Adipocyte (in vitro differentiated cells): ENCODE results near the gene GNB5.

Experiments used
- DNase-seq: peaks from one replicate; pipeline ENCODE4 v3.0.0-alpha.2; 2015; ENCODE audit warnings: low read depth
- H3K27me3 ChIP-seq: replicated peaks from 2 replicates; pipeline ENCODE4 v1.7.0; 2013; ENCODE audit warnings: mild to moderate bottlenecking, low read length, moderate library complexity; ENCODE audit not compliant: control insufficient read depth, insufficient read depth
- H3K36me3 ChIP-seq: 2 replicates; pipeline ENCODE4 v1.7.0; 2013; ENCODE audit warnings: low read length, mild to moderate bottlenecking, moderate library complexity; ENCODE audit not compliant: control insufficient read depth, insufficient read depth, severe bottlenecking
- H3K4me1 ChIP-seq: 2 replicates; pipeline ENCODE4 v1.7.0; 2013; ENCODE audit warnings: mild to moderate bottlenecking, low read length, moderate library complexity; ENCODE audit not compliant: control insufficient read depth, insufficient read depth
- H3K4me3 ChIP-seq: 2 replicates; pipeline ENCODE4 v1.7.0; 2013; ENCODE audit warnings: mild to moderate bottlenecking, low read length, moderate library complexity
- H3K9ac ChIP-seq: 2 replicates; pipeline ENCODE4 v1.7.0; 2013; ENCODE audit warnings: mild to moderate bottlenecking, low read length, moderate library complexity
- H3K9me3 ChIP-seq: 2 replicates; pipeline ENCODE4 v1.7.0; 2013; ENCODE audit warnings: mild to moderate bottlenecking, low read length, moderate library complexity; ENCODE audit not compliant: control insufficient read depth

The GNB5 gene

DNA sequence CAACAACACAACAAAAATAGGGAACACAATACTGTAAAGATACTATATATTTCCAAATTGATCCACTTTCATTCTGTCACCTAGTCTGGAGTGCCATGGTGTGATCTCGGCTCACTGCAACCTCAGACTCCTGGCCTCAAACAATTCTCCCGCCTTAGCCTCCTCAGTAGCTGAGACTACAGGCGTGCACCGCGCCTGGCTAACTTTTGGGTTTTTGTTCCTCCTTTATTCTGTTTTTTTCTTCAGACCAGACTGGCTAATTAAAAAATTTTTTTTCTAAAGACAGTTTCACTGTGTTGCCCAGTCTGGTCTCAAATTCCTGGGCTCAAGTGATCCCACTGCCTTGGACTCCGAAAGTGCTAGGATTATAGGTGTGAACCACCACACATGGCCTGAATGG is 84.0 kb downstream of the GNB5 start:
- Histone ChIP-seq H3K36me3 (no peaks in the 10 kb centered on the region), H3K9ac (no peak overlapping the region), H3K27me3 (peaks cover 7% of the 10 kb centered on the region), H3K9me3 (no peaks in the 10 kb centered on the region), H3K4me3 (no peak overlapping the region), H3K4me1 (peaks cover 34% of the 10 kb centered on the region)
- DNase-seq: no peak

DNA sequence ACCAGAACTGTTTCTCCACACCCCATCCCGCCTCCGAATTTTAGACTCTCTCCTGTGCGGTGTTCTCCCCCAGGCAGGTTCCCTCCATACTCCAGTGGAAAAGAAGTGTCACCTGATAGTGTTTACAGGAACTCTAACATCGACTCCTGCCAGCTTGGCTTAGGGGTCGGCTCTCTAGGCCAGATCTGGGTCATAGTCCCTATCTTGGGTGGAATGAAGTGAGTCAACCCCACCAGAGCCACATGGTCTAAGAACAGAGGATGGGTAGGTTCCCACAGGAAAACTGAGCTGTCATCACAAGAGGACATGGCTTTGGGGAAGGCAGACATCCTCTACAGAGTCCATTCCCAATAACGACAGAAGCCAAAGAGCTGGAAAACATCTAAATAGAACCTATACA is 84.6 kb downstream of the GNB5 start:
- Histone ChIP-seq H3K9me3 (no peaks in the 10 kb centered on the region), H3K36me3 (no peaks in the 10 kb centered on the region), H3K27me3 (peaks cover 5% of the 10 kb centered on the region), H3K4me1 (peaks cover 34% of the 10 kb centered on the region), H3K9ac (no peak overlapping the region), H3K4me3 (no peak overlapping the region)
- no peak for DNase-seq

DNA sequence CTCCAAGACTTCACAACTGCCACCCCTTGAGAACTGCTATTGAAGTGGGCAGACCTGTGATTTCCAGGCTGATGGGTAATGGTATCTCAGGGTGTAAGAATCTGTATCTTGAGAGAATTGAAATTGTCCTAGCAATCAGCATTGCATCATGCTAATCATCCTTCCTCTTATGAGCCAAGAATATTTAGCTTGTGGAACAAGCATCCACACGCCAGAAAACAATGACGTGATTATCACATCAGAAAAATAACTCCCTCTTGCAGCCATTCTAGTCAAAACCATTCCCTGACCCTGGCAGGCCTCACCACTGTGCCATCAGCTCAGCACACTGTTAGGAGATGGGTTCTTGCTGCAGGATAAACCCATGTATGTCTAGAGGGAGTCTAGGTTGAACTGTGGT is 85.3 kb downstream of the GNB5 start:
- no peak overlapping the region for H3K4me3 ChIP-seq
- H3K36me3 ChIP-seq: no peaks in the 10 kb centered on the region
- DNase-seq: no peak
- no peaks in the 10 kb centered on the region for H3K27me3 ChIP-seq
- no peaks in the 10 kb centered on the region for H3K9me3 ChIP-seq
- peaks cover 34% of the 10 kb centered on the region for H3K4me1 ChIP-seq
- H3K9ac ChIP-seq: no peak overlapping the region

DNA sequence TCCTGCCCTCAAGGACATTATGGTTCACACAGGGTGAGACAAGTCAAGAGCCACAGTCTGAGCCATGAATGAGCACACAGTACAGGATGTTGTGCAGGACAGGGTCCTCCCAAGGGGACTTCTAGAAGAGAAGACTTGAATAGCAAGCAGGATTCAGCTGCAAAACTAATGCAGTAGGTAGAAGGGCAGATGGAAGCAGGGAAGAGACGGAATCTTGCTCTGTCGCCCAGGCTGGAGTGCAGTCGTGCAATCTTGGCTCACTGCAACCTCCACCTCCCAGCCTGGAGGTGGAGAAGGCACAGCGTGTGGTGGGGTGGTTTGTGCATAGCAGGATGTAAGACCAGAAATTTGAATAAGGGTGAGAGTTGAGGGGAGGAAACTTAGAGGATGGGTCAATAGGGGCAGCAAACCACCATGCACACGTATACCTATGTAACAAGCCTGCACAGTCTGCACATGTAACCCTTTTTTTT is 86.6 kb downstream of the GNB5 start:
- Histone ChIP-seq H3K4me1 (peaks cover 32% of the 10 kb centered on the region), H3K27me3 (no peaks in the 10 kb centered on the region), H3K9me3 (no peaks in the 10 kb centered on the region), H3K9ac (no peak overlapping the region), H3K36me3 (no peaks in the 10 kb centered on the region), H3K4me3 (no peak overlapping the region)
- no peak for DNase-seq

DNA sequence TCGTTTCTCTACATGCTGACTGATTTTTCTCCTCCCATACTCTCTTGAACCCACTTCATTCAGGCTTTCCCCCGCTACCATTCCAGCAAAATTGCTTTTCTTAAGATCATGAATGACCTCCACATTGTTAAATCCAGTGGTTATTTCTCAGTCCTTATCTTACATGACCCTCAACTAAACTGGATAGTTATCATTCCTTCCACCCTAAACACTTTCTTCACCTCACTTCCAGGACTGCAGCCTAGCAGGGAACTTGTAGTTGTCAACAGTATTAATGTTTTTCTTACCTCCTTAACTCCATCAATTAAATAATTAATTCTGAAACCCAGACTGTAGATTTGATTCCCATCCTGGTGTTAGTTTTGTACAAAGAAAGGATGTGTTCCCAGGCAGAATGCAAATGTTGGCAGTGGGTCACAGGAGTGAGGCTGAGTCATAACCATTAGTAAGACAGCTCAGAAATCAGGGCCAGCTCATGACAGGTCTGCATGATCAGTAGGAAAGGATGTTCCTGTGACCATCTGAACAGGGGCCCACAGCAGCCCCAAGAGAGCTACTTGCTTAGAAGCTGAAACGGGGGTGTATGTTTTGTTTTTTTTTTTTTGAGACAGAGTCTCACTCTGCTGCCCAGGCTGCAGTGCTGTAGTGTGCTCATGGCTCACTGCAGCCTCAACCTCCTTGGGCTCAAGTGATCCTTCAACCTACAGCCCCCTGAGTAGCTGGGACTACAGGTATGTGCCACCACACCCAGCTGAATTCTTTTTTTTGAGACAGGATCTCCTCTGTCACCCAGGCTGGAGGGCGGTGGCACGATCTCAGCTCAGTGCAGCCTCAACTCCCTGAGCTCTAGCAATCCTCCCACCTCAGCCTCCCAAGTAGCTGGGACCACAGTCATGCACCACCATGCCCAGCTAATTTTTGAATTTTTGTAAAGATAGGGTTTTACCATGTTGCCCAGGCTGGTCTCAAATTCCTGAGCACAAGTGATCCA is 87.7 kb downstream of the GNB5 start:
- Histone ChIP-seq H3K36me3 (no peaks in the 10 kb centered on the region), H3K4me1 (peaks cover 23% of the 10 kb centered on the region), H3K9ac (no peak overlapping the region), H3K27me3 (no peaks in the 10 kb centered on the region), H3K4me3 (no peak overlapping the region), H3K9me3 (no peaks in the 10 kb centered on the region)
- DNase-seq: peak; percentile 89

DNA sequence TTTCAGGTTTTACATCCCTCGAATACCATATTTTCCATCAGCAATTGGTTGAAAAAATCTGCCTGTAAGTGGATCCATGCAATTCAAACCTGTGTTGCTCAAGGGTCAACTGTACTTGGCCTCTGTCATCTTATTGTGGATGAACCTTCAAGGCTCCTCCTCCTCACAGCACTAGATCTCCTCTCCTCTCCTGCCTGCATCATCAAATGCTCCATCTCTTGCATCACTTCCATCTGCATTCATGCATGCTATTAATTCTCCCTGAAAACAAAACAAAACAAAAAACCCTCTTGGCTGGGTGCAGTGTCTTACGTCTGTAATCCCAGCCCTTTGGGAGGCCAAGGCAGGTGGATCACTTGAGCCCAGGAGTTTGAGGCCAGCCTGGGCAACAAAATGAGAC is 88.7 kb downstream of the GNB5 start:
- H3K4me1 ChIP-seq: peaks cover 23% of the 10 kb centered on the region
- H3K9me3 ChIP-seq: no peaks in the 10 kb centered on the region
- H3K36me3 ChIP-seq: no peaks in the 10 kb centered on the region
- DNase-seq: peak; percentile 86
- H3K9ac ChIP-seq: no peak overlapping the region
- no peaks in the 10 kb centered on the region for H3K27me3 ChIP-seq
- no peak overlapping the region for H3K4me3 ChIP-seq

DNA sequence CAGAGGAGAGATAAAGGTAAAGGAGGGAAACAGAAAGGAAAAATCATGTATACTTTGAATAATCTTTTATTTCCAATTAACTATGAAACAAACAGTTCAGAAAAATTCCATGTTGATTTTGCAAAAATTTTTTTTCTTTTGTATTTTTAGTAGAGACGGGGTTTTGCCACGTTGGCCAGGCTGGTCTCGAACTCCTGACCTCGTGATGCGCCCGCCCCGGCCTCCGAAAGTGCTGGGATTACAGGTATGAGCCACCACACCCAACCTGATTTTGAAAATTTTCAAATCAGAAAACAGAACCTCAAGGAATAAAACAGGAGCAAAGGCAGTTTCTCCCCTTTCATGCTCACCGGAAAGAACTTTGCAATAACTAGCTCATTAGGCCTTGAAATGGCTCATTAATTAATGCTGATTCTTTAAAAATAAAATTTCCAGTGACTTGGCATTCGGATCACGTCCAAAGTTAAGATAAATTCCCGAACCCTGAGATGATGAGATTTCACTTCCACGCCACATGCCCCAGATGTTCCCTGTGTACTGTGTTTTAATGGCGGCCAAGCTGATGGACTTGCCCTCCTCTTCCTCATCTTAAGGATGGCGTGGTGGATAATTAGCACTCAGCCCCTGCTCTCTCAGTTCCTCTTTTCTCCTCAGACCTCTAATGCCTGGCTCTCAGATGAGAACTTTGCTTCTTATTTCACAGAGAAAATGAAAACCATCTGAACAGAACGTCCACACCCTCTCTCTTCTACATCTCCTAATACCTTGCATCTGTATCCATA is 89.5 kb downstream of the GNB5 start:
- Histone ChIP-seq H3K36me3 (no peaks in the 10 kb centered on the region), H3K4me1 (peaks cover 29% of the 10 kb centered on the region), H3K9me3 (no peaks in the 10 kb centered on the region), H3K27me3 (no peaks in the 10 kb centered on the region), H3K9ac (no peak overlapping the region), H3K4me3 (no peak overlapping the region)
- DNase-seq: peak; percentile 28

DNA sequence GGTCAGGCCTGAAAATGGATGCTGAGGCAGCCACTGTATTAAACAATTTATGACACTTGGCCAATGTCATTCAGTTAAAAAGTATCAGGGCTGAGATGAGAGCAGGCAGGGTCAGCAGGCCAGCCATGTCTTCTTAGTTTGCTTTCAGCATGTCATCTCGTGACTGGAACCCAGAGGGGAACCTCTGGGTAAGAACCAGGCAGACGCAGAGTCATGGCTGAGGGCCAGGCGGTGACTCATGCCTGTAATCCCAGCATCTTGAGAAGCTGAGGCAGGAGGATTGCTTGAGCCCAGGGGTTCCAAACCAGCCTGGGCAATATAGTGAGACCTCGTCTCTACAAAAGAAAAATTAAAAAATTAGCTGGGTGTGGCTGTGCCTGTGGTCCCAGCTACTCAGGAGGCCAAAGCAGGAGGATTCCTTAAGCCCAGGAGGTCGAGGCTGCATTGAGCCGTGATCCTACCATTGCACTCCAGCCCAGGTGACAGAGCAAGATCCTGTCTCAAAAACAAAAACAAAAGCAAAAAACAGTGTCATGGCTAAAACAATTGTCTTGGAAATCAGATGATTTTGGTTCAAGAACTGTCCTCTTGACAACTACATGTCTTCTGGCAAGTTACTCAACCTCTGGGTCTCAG is 90.3 kb downstream of the GNB5 start:
- H3K9me3 ChIP-seq: no peaks in the 10 kb centered on the region
- H3K4me3 ChIP-seq: no peak overlapping the region
- peak; percentile 87 for DNase-seq
- no peaks in the 10 kb centered on the region for H3K36me3 ChIP-seq
- H3K4me1 ChIP-seq: peaks cover 31% of the 10 kb centered on the region
- H3K9ac ChIP-seq: no peak overlapping the region
- no peaks in the 10 kb centered on the region for H3K27me3 ChIP-seq

DNA sequence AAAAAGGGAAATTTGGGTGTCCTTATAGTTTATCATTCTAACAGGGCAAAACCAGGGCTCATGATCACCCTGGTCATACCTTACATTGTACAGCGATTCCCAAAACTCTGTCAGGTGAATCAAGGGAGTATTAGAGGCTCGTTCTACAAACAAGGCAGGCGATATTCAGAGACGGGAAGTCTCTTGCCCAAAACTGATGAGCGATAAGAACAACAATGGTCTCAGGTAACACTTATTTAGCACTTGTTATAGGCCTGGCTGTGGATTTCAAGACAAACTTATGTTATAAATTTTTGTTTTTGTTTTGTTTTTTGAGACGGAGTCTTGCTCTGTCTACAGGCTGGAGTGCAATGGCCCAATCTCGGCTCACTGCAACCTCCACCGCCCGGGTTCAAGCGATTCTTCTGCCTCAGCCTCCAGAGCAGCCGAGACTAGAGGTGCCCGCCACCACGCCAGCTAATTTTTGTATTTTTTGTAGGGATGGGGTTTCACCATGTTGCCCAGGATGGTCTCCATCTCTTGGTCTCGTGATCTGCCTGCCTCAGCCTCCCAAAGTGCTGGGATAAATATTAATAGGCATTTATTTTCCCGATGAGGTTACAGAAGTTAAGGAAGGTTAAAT is 91.4 kb downstream of the GNB5 start:
- Histone ChIP-seq H3K27me3 (no peaks in the 10 kb centered on the region), H3K4me3 (no peak overlapping the region), H3K36me3 (no peaks in the 10 kb centered on the region), H3K9ac (no peak overlapping the region), H3K4me1 (peaks cover 43% of the 10 kb centered on the region), H3K9me3 (no peaks in the 10 kb centered on the region)
- no peak for DNase-seq

DNA sequence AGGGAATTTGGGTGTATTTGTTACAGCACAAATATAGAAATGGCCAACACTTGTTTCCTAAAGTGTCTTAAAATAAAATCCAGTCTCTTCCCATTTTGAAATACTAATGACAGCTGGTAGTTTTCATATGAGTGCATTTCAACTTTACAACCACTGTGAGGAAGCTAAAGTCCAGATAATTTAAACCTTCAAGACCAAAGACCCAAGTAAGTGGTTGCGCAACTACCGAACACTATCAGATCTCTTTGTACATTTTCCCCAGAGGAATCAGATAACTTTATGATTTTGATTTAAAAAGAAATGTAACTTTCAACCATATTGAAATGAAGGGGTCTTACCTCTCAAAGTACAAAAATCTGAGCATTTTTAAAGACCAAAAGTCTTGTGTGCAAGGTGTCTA is 92.9 kb downstream of the GNB5 start:
- no peaks in the 10 kb centered on the region for H3K27me3 ChIP-seq
- DNase-seq: peak; percentile 51
- H3K9ac ChIP-seq: no peak overlapping the region
- no peaks in the 10 kb centered on the region for H3K9me3 ChIP-seq
- H3K4me1 ChIP-seq: peaks cover 45% of the 10 kb centered on the region
- no peak overlapping the region for H3K4me3 ChIP-seq
- no peaks in the 10 kb centered on the region for H3K36me3 ChIP-seq
